ENCODE measurements around the gene ANKRD13B.

ANKRD13B gene

DNA sequence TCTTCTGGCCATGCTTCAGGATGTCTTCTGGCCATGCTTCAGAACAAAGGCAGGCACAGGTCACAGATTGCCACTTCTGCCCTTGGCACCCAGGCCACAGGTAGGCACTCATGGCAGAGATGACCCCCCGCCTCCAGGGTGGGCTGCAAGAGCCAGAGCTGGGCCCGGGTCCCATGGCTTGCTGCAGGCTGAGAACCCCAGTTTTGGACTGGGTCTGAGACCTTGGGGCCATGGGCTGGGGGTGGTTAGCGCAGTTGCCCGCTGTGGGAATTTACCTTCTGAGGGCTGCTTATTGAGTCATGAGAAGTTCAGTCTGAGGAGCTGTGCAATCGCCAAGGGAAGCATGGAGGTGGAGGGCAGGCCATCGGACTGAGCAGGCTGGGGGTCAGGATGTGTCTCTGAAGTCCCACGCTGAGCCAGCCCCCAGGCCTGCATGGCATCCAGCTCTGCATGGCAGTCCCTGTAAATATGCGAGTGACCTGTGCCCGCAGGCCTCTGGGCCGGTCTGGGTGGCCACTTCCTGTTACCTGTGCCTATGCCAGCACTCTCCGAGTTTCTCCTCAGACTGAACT, 1.7 kb downstream of the ANKRD13B start:
- H3K9me3 Mint-ChIP-seq, result no peaks in the 10 kb centered on the region

DNA sequence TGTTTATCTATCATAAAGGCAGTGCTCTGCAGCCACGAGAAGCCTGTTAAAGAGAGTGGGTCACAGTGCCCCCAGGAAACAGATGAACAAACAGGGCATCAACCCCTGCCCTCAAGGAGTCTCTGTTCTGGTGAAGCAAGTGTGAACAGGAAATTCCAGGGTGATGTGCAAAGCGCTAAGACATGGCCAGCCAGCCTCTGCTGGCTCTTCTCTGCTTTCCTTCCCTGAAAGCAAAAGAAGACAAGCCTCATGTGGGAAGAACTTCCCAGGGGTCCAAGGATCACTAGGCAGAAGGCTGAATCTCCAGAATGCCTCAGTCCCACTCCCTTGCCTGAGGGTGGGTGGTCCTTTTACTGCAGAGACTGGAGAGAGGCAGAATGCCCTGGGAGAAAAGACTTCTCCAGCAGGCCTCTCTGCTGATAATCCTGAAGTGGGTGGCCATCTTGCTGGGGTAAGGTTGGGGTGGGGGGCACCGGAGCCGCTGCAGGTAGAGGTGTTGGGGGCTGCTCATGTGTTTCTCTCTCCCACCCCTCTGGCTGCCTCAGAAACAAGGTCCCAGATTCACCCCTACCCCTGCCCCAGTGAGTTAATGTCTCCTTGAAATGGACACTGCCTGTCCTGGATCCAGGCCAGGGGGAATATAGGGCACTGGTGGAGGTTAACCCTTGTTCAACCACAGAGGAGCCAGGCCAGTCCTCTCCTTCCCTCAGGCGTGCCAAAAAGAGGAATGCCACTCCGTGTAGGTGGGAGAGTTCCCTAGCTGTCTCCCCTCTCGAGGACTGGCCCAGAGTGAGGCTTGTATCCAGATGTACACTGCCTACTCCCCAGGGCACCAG, 2.4 kb downstream of the ANKRD13B start:
- ATAC-seq (no peak), DNase-seq (ENCODE audit: low spot score in 2 of 2) (no peak)
- Mint-ChIP-seq H3K4me1 (peaks cover 42% of the 10 kb centered on the region), H3K27ac (no peak overlapping the region), H3K36me3 (no peaks in the 10 kb centered on the region), H3K4me3 (peak overlapping the region; percentile 80), H3K9me3 (no peaks in the 10 kb centered on the region)

More for the DNA sequence above, 1.7 kb downstream of the ANKRD13B start:
- peak overlapping the region; percentile 80 for H3K4me3 Mint-ChIP-seq
- no peaks in the 10 kb centered on the region for H3K36me3 Mint-ChIP-seq
- H3K27ac Mint-ChIP-seq, result no peak overlapping the region
- DNase-seq (ENCODE audit: low spot score in 2 of 2), result no peak
- H3K4me1 Mint-ChIP-seq, result peaks cover 49% of the 10 kb centered on the region
- ATAC-seq, result no peak

DNA sequence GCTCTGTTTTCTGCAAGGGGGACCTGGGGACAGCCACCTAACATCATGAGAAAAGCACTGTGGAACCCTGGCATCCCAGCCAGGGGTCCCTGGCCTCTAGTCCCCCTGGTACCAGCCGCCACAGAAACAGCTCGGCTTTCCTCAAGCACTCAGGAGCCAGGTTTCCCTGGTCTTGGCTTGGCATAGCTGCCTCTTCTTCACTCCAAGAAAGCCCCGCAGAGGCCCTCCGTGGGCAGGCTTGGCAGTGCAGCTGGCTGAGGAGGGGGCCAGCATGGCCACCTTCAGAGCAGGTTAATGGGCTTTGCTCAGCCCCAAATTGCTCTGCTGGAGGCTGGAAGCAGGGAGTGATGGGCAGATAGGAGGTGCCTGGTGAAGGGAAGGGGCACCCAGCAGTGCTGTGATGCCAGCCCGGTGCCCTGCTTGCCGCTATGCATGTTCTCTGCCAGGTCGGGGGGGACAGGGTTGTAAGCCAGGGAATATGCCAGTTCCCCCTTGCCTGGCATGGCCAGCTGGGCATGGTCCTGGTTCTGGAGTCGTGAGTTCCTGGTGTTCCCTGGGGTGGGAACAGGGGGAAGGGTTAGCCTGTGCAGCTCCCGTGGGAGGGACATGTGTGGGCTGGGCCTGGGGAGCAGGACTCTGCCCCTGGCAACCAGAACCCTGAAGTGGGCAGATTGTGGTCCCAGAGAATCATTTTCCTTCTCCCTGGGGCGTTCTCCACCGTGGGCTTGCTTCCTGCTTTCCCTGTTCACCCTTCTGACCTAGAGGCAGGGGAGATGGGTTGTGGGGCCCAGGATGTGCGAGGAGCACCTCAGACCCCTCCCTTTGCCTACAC, 3.2 kb downstream of the ANKRD13B start:
- no peaks in the 10 kb centered on the region for H3K9me3 Mint-ChIP-seq
- no peak for ATAC-seq
- peaks cover 34% of the 10 kb centered on the region for H3K4me1 Mint-ChIP-seq
- DNase-seq (ENCODE audit: low spot score in 2 of 2), result no peak
- no peaks in the 10 kb centered on the region for H3K36me3 Mint-ChIP-seq
- H3K4me3 Mint-ChIP-seq, result no peak overlapping the region
- no peak overlapping the region for H3K27ac Mint-ChIP-seq

DNA sequence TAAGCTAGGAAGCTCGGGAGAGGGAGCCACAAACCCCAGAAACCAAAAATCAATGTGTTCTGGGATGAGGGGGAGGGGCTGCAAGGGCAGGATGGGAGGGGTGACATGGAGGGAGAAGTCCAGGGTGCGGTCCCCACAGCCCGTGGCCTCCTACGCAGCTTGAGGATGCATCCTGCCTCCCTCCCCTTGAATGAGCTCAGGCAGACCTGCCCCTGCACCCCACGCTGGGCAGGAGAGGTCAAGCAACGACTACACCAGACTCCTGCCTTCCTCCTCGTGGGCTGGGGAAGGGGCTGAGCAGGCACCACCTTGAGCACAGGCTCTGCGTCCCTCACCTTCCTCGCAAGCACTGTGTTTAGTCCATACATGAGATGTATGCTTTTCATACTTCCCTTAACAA, 3.9 kb downstream of the ANKRD13B start:
- Mint-ChIP-seq H3K4me1 (peaks cover 27% of the 10 kb centered on the region), H3K36me3 (no peaks in the 10 kb centered on the region), H3K27ac (no peak overlapping the region), H3K4me3 (no peak overlapping the region), H3K9me3 (no peaks in the 10 kb centered on the region)
- DNase-seq (ENCODE audit: low spot score in 2 of 2) (no peak), ATAC-seq (no peak)

DNA sequence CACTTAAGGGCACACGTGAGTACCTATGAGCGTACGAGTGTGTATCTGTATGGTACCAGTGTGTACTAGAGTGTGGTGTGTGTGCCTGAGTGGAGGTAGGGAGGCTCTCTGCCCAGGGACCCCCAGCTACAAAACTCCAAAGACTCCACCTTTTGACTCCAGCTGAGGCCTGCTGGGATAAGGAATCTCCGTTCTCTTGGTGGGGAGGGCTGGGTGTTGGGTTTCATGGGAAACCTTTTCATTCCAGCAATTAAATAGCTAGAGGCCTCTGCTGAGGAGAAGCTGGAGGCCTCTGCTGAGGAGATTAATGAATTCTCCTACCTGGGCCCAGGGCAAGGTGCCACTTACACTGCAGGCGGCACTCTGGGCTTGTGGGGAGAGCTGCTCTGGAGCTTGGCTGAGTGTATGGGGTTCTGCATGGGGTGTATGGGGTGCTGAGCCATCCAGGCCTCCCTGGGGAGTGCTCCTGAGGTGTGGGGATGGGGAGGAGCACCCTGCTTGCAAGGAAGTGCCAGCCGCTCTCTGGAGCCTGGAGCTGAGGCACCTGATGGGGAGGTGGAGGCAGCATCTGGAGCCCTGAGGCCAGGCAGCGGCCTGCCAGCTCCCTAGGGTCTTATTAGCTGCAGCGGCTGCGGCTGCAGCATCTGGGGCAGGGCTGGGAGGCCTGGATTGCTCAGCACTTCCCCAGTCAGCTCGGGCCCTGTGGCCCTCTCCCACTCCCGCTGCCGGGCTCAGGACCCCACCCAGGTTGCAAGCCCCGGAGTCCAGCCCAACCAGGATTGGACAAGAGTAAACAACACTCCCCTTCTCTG, 4.6 kb downstream of the ANKRD13B start:
- no peak overlapping the region for H3K27ac Mint-ChIP-seq
- no peak for ATAC-seq

GRCh38 chr17:29603109-29603674, 10.3 kb downstream of the ANKRD13B start:
- Mint-ChIP-seq H3K36me3 (no peaks in the 10 kb centered on the region), H3K9me3 (no peaks in the 10 kb centered on the region), H3K4me3 (no peak overlapping the region), H3K27ac (no peak overlapping the region), H3K4me1 (no peaks in the 10 kb centered on the region)
- DNase-seq (ENCODE audit: low spot score in 2 of 2), result no peak
- ATAC-seq, result no peak

More for the DNA sequence above, 4.6 kb downstream of the ANKRD13B start:
- H3K4me1 Mint-ChIP-seq, result peaks cover 20% of the 10 kb centered on the region
- H3K4me3 Mint-ChIP-seq, result no peak overlapping the region
- no peaks in the 10 kb centered on the region for H3K9me3 Mint-ChIP-seq
- no peak for DNase-seq (ENCODE audit: low spot score in 2 of 2)
- H3K36me3 Mint-ChIP-seq, result no peaks in the 10 kb centered on the region

- no peaks in the 10 kb centered on the region for H3K4me1 Mint-ChIP-seq
- no peaks in the 10 kb centered on the region for H3K9me3 Mint-ChIP-seq
- H3K36me3 Mint-ChIP-seq, result no peaks in the 10 kb centered on the region
- DNase-seq (ENCODE audit: low spot score in 2 of 2), result no peak
- H3K4me3 Mint-ChIP-seq, result no peak overlapping the region
- H3K27ac Mint-ChIP-seq, result no peak overlapping the region
- ATAC-seq, result no peak
Observed at GRCh38 chr17:29607557-29608195, 14.7 kb downstream of the ANKRD13B start.

- ATAC-seq (no peak), DNase-seq (ENCODE audit: low spot score in 2 of 2) (no peak)
- Mint-ChIP-seq H3K4me1 (peaks cover 4% of the 10 kb centered on the region), H3K27ac (no peak overlapping the region), H3K4me3 (no peak overlapping the region), H3K36me3 (no peaks in the 10 kb centered on the region), H3K9me3 (no peaks in the 10 kb centered on the region)
Observed at GRCh38 chr17:29608986-29609385, 16.1 kb downstream of the ANKRD13B start.

DNA sequence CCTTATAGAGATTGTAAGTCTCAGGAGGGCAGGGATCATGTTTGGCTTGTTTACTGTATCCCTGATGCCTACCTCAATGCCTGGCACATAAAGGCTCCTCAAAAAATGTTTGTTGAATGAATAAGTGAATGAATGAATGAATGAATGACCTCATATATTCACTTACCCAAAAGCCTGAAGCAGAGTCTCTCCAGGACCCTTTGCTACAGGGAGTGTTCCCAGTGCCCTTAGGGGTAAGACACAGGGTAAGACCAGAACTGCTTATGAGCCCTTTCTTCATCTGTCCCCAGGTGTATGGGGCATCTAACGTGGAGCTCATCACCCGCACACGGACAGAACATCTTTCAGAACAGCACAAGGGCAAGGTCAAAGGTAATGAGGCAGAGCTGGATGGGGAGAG, 17.5 kb downstream of the ANKRD13B start:
- Mint-ChIP-seq H3K9me3 (no peaks in the 10 kb centered on the region), H3K27ac (no peak overlapping the region), H3K4me1 (peaks cover 18% of the 10 kb centered on the region)

DNA sequence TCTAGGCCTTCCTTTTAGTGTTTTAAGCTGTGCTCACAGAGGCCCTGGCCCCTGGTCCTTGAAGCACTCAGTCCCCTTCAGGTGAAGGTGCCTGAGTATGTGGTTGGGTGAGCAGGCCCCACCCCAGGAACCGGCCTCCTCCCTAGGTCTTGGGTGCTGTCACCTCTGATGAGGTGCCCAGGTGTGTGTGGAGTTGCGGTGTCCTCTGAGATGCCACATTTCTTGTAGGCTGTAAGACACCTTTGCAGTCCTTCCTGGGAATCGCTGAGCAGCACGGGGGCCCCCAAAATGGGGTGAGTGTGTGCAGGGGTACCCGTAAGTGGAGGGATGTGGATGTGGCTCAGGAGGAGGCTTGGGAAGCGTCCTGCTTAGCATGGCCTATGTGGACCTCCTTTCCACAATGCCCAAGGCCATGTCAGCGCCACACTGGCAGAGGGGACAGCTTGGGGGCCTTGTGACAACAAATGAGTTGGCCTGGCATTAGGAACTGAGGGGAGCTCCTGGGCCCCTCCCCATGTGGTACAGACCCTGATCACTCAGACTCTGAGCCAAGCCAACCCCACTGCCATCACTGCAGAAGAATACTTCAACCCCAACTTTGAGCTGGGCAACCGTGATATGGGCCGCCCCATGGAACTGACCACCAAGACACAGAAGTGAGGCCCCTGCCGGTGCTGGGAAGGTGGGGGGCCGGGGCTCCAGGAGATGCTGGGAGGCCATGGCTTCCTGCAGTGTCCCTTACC, 18.6 kb downstream of the ANKRD13B start:
- H3K4me1 Mint-ChIP-seq, result peaks cover 29% of the 10 kb centered on the region
- no peaks in the 10 kb centered on the region for H3K9me3 Mint-ChIP-seq
- H3K4me3 Mint-ChIP-seq, result no peak overlapping the region
- ATAC-seq (no peak), DNase-seq (ENCODE audit: low spot score in 2 of 2) (no peak)
- no peak overlapping the region for H3K27ac Mint-ChIP-seq
- peaks cover 12% of the 10 kb centered on the region for H3K36me3 Mint-ChIP-seq

More for the DNA sequence above, 17.5 kb downstream of the ANKRD13B start:
- Mint-ChIP-seq H3K4me3 (no peak overlapping the region), H3K36me3 (peaks cover 6% of the 10 kb centered on the region)
- ATAC-seq (no peak), DNase-seq (ENCODE audit: low spot score in 2 of 2) (no peak)

DNA sequence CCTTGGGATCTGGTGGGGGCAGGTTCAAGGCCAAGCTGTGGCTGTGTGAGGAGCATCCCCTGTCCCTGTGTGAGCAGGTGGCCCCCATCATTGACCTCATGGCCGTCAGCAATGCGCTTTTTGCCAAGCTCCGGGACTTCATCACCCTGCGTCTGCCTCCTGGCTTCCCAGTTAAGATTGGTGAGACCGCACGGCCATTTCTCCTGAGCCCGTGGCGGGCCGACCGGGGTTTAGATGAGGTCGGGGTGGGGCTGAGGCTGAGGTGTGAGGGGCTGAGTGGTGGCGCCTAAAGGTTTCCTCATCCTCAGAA, 19.1 kb downstream of the ANKRD13B start:
- H3K4me1 Mint-ChIP-seq, result peaks cover 35% of the 10 kb centered on the region
- H3K9me3 Mint-ChIP-seq, result no peaks in the 10 kb centered on the region
- DNase-seq (ENCODE audit: low spot score in 2 of 2), result no peak
- peaks cover 15% of the 10 kb centered on the region for H3K36me3 Mint-ChIP-seq
- H3K27ac Mint-ChIP-seq, result no peak overlapping the region
- no peak for ATAC-seq
- H3K4me3 Mint-ChIP-seq, result no peak overlapping the region

DNA sequence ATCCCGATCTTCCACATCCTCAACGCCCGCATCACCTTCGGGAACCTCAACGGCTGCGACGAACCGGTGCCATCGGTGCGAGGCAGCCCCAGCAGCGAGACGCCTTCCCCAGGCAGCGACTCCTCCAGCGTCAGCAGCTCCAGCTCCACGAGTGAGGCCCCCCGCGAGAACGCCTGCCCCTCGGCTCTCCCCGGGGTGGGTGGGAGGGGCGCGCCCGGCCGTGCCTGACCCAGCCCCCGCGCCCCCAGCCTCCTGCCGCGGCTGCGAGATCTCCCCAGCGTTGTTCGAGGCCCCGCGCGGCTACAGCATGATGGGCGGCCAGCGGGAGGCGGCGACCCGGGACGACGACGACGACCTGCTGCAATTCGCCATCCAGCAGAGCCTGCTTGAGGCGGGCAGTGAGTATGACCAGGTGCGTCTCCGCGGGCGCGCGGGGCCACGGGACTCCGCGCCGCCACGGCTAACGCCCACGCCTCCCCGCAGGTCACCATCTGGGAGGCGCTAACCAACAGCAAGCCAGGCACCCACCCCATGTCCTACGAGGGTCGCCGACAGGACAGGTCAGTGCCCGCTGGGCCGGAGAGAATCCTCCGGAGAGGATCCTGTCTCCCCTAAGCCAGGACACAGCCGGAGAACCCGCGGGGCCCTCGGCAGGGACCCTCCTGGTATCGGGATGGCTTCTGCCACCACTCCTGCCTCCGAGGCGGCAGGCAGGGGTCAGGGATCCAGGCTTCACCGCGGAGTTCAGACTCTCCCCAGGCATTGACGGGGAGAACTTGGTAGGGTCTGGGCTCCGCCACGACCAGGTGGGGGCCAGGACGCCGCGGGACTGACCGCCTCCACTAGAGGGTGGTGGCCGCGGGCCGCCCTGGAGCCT, 19.7 kb downstream of the ANKRD13B start:
- H3K4me3 Mint-ChIP-seq, result peak overlapping the region; percentile 82
- peaks cover 40% of the 10 kb centered on the region for H3K4me1 Mint-ChIP-seq
- H3K36me3 Mint-ChIP-seq, result peaks cover 21% of the 10 kb centered on the region
- no peaks in the 10 kb centered on the region for H3K9me3 Mint-ChIP-seq
- no peak for DNase-seq (ENCODE audit: low spot score in 2 of 2)
- H3K27ac Mint-ChIP-seq, result no peak overlapping the region
- ATAC-seq, result no peak

- peak overlapping the region; percentile 82 for H3K4me3 Mint-ChIP-seq
- ATAC-seq, result peak; percentile 60
- H3K27ac Mint-ChIP-seq, result no peak overlapping the region
- H3K36me3 Mint-ChIP-seq, result peaks cover 22% of the 10 kb centered on the region
- peak; percentile 97 to 98 for DNase-seq (ENCODE audit: low spot score in 2 of 2)
- H3K4me1 Mint-ChIP-seq, result peaks cover 41% of the 10 kb centered on the region
- H3K9me3 Mint-ChIP-seq, result no peaks in the 10 kb centered on the region
Observed at GRCh38 chr17:29613352-29613837, 20.5 kb downstream of the ANKRD13B start.

Data from stimulated activated effector memory CD8-positive, alpha-beta T cell treated with anti-CD3 and anti-CD28 coated beads, Interleukin-12 subunit alpha, Interleukin-12 subunit beta, amount 100 ng/mL, for 72 hours (primary cell).